K562 (cell line): ENCODE data around the gene CDC42BPB. TPM values are rescaled to one million over a fixed set of nuclear protein-coding genes. Genes with fewer than 3 reads are reported as not detected.

ENCODE experiments used
- ATAC-seq: fragments of 200-7000 bp; cut with Tn5 transposase; 3 replicates; pipeline ENCODE4 v1.9.1; 2020; ENCODE audit warnings: moderate library complexity
- BruUV-seq: library from RNA; stranded (reverse); fragments of 400-500 nt; replicated peaks from 2 replicates; lab custom pipeline; 2021; lab: Mats Ljungman, UMichigan
- CTCF ChIA-PET: fragments of 300-600 bp; formaldehyde crosslinking; extraction: SDS; loops from one replicate; lab custom pipeline; 2021; ENCODE audit warnings: low intra/inter-chr PET ratio; lab: Yijun Ruan, JAX
- POLR2A ChIA-PET: fragments of 300-600, 350-650 bp; sonication (Branson Sonifier 250); formaldehyde crosslinking; extraction: SDS; loops from one replicate; lab custom pipeline; 2021; ENCODE audit warnings: antibody characterized with exemption, inconsistent platforms; lab: Yijun Ruan, JAX
- DNase-seq, 4 experiments: peaks; one replicate each; pipeline versions ENCODE4 v3.0.0 to v3.0.0-alpha.2; 2011 to 2018; ENCODE audit warnings: low spot score in 3 of 4, mixed read lengths in 3 of 4; ENCODE audit errors: extremely low read depth in 1 of 4
- FAIRE-seq: peaks from 2 replicates; lab custom pipeline; 2011; peaks lifted over from hg19 to GRCh38; lab: Jason Lieb, UNC
- H2AFZ ChIP-seq: 2 replicates; pipeline ENCODE4 v1.6.0; 2011; ENCODE audit warnings: low read depth, low read length, control low read depth, inconsistent platforms
- H3K27ac ChIP-seq: fragments of 200-600 bp; 3 replicates; pipeline ENCODE4 v1.8.0; 2011; ENCODE audit warnings: low read depth, mild to moderate bottlenecking, control low read depth, inconsistent platforms, low read length, moderate library complexity, mixed read lengths; ENCODE audit errors: extremely low read depth
- H3K27me3 ChIP-seq, 2 experiments: fragments of 300-600 bp in 1 of 2; 2 replicates in 1 of 2; 3 replicates in 1 of 2; pipeline versions ENCODE4 v1.6.0 to v1.8.0; 2011; ENCODE audit warnings: inconsistent platforms in 2 of 2, low read length in 2 of 2, mild to moderate bottlenecking in 1 of 2, mixed read lengths in 1 of 2, moderate library complexity in 1 of 2; ENCODE audit not compliant: control insufficient read depth in 2 of 2, insufficient read depth in 2 of 2
- H3K36me3 ChIP-seq: fragments of 300-600 bp; 3 replicates; pipeline ENCODE4 v1.8.0; 2011; ENCODE audit warnings: mild to moderate bottlenecking, low read length, inconsistent platforms; ENCODE audit not compliant: control insufficient read depth, insufficient read depth
- H3K4me1 ChIP-seq, 2 experiments: fragments of 200-600 bp in 1 of 2; replicated peaks in 1 of 2; 2 replicates in 1 of 2; 3 replicates in 1 of 2; pipeline versions ENCODE4 v1.5.1 to v1.8.0; 2011; ENCODE audit warnings: inconsistent platforms in 2 of 2, low read length in 2 of 2, mild to moderate bottlenecking in 1 of 2, mixed read lengths in 1 of 2, moderate library complexity in 1 of 2; ENCODE audit not compliant: control insufficient read depth in 2 of 2, insufficient read depth in 2 of 2
- H3K4me2 ChIP-seq: 2 replicates; pipeline ENCODE4 v1.6.1; 2011; ENCODE audit warnings: low read length, control low read depth, inconsistent platforms, mixed read lengths; ENCODE audit not compliant: insufficient read depth
- H3K4me3 ChIP-seq: fragments of 200-600 bp; sonication (generic), shearing (Covaris generic); 2 replicates; pipeline ENCODE4 v1.5.1; 2016; ENCODE audit warnings: control low read depth, inconsistent platforms
- H3K79me2 ChIP-seq: fragments of 200-600 bp; 3 replicates; pipeline ENCODE4 v1.8.0; 2011; ENCODE audit warnings: low read length, inconsistent platforms; ENCODE audit not compliant: control insufficient read depth, insufficient read depth
- H3K9ac ChIP-seq, 2 experiments: 2 replicates each; pipeline versions ENCODE4 v1.6.0 to v1.6.1; 2011; ENCODE audit warnings: low read depth in 2 of 2, low read length in 2 of 2, control low read depth in 1 of 2, inconsistent platforms in 1 of 2, mild to moderate bottlenecking in 1 of 2, mixed read lengths in 1 of 2; ENCODE audit not compliant: insufficient read depth in 1 of 2
- H3K9me1 ChIP-seq: one replicate; pipeline ENCODE4 v1.6.0; 2011; ENCODE audit warnings: inconsistent platforms, mild to moderate bottlenecking, low read length, moderate library complexity; ENCODE audit not compliant: control insufficient read depth, insufficient read depth
- H3K9me3 ChIP-seq: replicated peaks from 2 replicates; pipeline ENCODE4 v1.5.1; 2011; ENCODE audit warnings: low read depth, low read length, inconsistent platforms; ENCODE audit not compliant: control insufficient read depth, insufficient read depth
- H4K20me1 ChIP-seq: replicated peaks from 2 replicates; pipeline ENCODE4 v1.6.1; 2011; ENCODE audit warnings: low read length, inconsistent platforms, mixed read lengths; ENCODE audit not compliant: control insufficient read depth, insufficient read depth
- CTCF ChIP-seq, 3 experiments: IDR thresholded peaks in 2 of 3; conservative IDR thresholded peaks in 1 of 3; 2 replicates each; pipeline ENCODE4 v1.5.1; 2011 to 2012; ENCODE audit warnings: low read length in 3 of 3, mild to moderate bottlenecking in 3 of 3, control low read depth in 2 of 3, improper control_type of control experiment in 1 of 3, inconsistent platforms in 1 of 3, low read depth in 1 of 3, mixed read lengths in 1 of 3, moderate library complexity in 1 of 3; ENCODE audit not compliant: insufficient read depth in 2 of 3
- POLR2H ChIP-seq: IDR thresholded peaks from 2 replicates; pipeline ENCODE4 v1.6.1; 2016; ENCODE audit warnings: missing genetic modification characterization, low read depth, mild to moderate bottlenecking, control low read depth, missing compliant biosample characterization, moderate library complexity
- WGBS: fragments of 100-300 bp; shearing (Covaris generic); methylation state at CpG from one replicate; pipeline ENCODE4 v1.1.6; 2016; ENCODE audit warnings: low coverage, mixed read lengths; ENCODE audit not compliant: insufficient coverage; ENCODE audit errors: missing lambda C conversion rate; 5-methylcytosine and 5-hydroxymethylcytosine counted together
- in situ Hi-C: fragments of 300-500 bp; cut with MboI; formaldehyde crosslinking; loops from 4 replicates; pipeline ENCODE4 v1.15.0; 2018; ENCODE audit warnings: inconsistent platforms, mixed read lengths
- intact Hi-C: fragments of 100-400 bp; cut with micrococcal nuclease; formaldehyde crosslinking; loops from 2 replicates; pipeline ENCODE4 v1.14.2; 2022
- polyA plus RNA-seq, 8 experiments: library from polyadenylated mRNA; depleted of rRNA in 4 of 8; stranded (reverse) in 5 of 8; unstranded in 3 of 8; fragments of >200 nt; fragmentation: Nextera tagmentation in 2 of 8; fragmentation: Illumina TruSeq in 1 of 8; extraction: Ambion mirVana in 2 of 8; extraction: Trizol in 1 of 8; gene quantifications; 2 replicates each; pipeline versions ENCODE4 v1.2.1 to v1.2.3, GENCODE V29; 2011 to 2014; ENCODE audit warnings: inconsistent platforms in 1 of 8, missing spikeins in 1 of 8
- total RNA-seq, 7 experiments: library from RNA; depleted of rRNA in 6 of 7; stranded (reverse); fragments of >200 nt in 6 of 7; fragmentation: Illumina TruSeq in 2 of 7; extraction: Trizol in 2 of 7; gene quantifications; 2 replicates each; pipeline versions ENCODE4 v1.2.1 to v1.2.3, GENCODE V29; 2011 to 2021; ENCODE audit warnings: low replicate concordance in 1 of 7

Gene CDC42BPB
- total and polyA plus RNA-seq, 9 of the 15 experiments (the other 6 are each of a cell fraction or from before 2014, with no cell fraction given), result 0.07 to 24.3 (median 12.6) TPM

GRCh38 chr14:102975662-102976061, 81.7 kb downstream of the CDC42BPB start:
- H3K27me3 ChIP-seq, result no peaks in the 10 kb centered on the region
- no peak overlapping the region for H3K4me3 ChIP-seq
- H3K27ac ChIP-seq, result no peak overlapping the region
- peaks cover 42% of the 10 kb centered on the region; the same call in 2 of the 3 replicates for H3K36me3 ChIP-seq
- POLR2A ChIA-PET, result no interaction called here
- no peaks in the 10 kb centered on the region for H3K79me2 ChIP-seq
- intact Hi-C loops (no loop called here), in situ Hi-C loops (no loop called here)
- 86% methylated on average over 15 of the region's 17 CpGs for WGBS
- H3K9ac ChIP-seq, result no peak overlapping the region
- H4K20me1 ChIP-seq, result no peaks in the 10 kb centered on the region
- CTCF ChIA-PET, result interaction anchor here (0.6 kb wide), 2 partner anchors 457 to 803 kb away, joined by 3 to 6 read pairs; no protein-coding TSS in a partner anchor
- DNase-seq, result peak in 1 of 4 experiments; percentile 17
- TF ChIP-seq CTCF (IDR thresholded peaks at IDR 0.05 in 2 of 3, conservative IDR thresholded peaks at IDR 0.05 in 1 of 3; ENCODE audit: insufficient read depth in 2 of 3, low read depth in 1 of 3, low read length in 3 of 3) (peak; percentile 15 to 32 (median 26); a peak in 2 of 6 replicates), POLR2H (tag) (no peak)
- TF ChIP-seq, all 486 proteins: peak for 1
- no TSS peak for BruUV-seq
- Histone ChIP-seq H3K4me1 (peaks cover 0 to 6% of the 10 kb centered on the region in 2 experiments; a peak in 1 of 5 replicates), H3K4me2 (no peak overlapping the region), H3K9me1 (no peaks in the 10 kb centered on the region), H3K9me3 (no peaks in the 10 kb centered on the region), H2AFZ (no peak overlapping the region)
- ATAC-seq (peak; percentile 59; the same call in 2 of the 3 replicates), FAIRE-seq (no peak)
